NCI-H2196 (cell line): ENCODE measurements around the gene MADCAM1.
"Not testable (repeated sequence)": the region's sequence is repeated elsewhere in the genome, so short reads cannot be mapped to it uniquely, and the experiment has no call there.

Experiments
- DNase-seq: peaks from one replicate; lab custom pipeline; 2025; ENCODE audit not compliant: unreplicated experiment; lab: John Stamatoyannopoulos, UW

Gene MADCAM1

GRCh38 chr19:465056-465816 is 31.1 kb upstream of the MADCAM1 start:
- no peak for DNase-seq

GRCh38 chr19:467554-467953 is 28.7 kb upstream of the MADCAM1 start:
- DNase-seq, result no peak

DNA sequence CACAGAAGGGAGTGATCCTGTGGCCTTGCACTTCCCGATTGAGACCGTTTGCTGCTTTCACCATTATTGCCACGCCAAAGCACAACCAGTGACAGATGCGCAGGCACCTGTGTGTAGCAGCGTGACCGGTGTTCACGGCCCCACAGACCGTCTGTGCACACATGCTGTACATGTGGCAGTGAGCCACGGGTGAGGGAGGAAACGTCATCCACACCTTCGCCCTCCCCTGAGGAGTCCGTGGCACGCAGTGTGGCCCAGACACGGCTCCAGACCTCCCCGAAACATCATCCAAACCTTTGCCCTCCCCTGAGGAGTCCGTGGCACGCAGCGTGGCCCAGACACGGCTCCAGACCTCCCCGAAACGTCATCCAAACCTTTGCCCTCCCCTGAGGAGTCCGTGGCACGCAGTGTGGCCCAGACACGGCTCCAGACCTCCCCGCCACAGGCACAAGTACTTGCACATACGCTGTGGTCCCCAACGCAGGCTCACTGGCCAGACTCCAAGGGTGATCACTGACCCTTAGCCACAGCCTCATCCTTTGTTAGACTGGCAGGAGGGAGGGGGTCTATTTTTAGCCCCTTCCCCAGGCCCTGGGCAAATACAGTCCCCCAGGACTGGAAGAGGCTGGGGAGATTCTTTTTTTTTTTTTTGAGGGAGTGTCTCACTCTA is 27.6 kb upstream of the MADCAM1 start:
- no peak for DNase-seq

DNA sequence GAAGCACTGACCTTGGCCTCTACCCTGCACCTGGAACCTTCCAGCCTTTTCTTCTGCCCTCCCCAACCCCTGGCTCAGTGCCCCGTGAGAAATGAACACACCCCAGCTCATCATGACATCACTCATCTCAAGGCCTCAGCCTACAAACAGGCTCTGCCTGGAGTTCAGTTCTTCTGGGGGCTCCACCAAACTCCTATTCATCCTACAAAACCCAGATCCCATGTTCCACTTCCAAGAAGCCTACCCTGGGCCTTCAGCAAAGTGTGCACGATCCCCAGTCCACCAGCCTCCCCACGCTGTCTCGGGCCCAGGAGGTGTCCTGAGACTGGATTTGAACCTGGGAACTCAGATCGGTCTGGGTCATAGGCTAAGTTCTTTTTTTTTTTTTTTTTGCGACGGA is 26.5 kb upstream of the MADCAM1 start:
- no peak for DNase-seq

DNA sequence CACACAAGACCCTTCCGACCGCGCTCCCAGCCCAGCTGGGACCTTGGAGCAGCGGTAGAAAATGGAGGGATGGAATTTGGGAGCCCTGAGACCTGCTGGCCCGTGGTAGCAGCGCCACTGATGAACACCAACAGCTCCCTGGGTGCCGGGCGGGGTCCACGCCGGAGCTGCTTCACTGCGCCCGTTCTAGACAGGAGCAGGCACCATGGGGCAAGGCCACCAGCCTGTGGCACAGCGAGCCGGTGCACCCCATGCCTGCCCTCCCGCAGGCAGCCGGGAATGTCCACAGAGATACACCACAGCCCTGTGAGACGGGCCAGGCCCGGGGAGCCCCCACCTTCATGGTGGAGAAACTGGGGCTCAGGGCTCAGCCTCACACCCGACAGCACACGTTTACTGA is 25.6 kb upstream of the MADCAM1 start:
- DNase-seq, result no peak

GRCh38 chr19:472005-472858 is 24.1 kb upstream of the MADCAM1 start:
- no peak for DNase-seq

DNA sequence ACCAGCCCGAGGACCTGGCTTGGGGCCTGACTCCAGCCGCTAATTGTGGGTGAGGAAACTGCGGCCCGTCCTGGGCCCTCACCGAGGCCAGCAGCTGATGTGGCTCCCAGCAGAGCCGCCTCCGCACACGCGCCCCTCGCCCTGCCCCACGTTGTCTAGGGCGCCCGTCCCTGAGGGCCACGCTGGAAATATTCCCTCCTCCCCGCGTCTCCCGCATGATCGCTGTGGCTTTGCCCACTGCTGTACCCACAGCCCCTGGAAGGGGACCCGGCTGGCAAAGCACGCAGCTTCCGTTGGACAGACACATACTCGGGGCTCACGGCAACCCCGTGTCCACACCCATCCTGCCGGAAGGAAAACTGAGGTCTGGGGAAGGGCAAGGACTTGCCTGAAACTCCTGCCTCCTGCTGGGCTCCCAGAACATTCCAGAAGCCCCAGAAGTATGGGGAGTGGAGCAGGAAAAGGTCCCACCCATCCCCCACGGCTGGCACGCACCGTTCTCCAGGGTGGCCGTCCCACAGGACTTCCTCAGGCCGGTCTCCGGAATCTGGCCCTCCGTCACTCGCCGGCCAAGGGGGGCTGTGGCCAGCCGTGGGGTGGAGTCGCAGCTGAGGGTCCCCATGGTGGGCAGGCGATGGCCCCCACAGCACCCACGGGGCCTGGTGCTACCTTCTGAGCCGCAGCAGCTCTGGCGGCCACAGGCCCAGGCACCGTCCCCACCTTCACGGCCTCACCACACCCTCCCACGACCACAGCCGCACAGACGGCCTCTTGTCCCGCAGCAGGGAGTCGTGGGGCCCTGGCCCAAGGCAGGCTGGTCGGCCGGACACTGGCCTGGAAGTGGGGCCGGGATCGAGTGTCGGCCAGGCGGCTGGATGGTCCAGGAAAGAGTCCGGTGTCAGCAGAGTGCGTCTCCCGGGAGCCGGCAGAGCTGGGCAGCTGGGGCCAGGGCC is 21.9 kb upstream of the MADCAM1 start:
- DNase-seq, result no peak

DNA sequence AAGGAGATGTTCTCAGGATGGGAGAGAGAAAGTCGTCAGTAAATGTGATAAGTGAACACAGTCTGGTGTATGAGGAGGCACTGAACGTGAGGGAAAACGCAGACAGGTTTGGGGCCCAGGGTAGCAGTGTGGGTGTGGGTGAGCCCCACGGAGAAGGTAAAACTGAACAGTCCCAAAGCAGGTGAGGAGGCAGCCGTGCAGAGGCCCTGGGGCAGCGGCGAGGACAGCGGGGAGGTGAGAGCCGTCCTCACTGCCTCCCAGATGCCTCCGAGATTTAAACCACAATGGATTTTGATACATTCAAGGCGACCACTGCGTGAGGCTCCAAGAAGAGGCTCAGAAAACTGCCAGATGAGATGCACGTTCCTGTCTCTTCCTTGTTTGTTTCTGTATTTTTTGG is 20.9 kb upstream of the MADCAM1 start:
- no peak for DNase-seq

DNA sequence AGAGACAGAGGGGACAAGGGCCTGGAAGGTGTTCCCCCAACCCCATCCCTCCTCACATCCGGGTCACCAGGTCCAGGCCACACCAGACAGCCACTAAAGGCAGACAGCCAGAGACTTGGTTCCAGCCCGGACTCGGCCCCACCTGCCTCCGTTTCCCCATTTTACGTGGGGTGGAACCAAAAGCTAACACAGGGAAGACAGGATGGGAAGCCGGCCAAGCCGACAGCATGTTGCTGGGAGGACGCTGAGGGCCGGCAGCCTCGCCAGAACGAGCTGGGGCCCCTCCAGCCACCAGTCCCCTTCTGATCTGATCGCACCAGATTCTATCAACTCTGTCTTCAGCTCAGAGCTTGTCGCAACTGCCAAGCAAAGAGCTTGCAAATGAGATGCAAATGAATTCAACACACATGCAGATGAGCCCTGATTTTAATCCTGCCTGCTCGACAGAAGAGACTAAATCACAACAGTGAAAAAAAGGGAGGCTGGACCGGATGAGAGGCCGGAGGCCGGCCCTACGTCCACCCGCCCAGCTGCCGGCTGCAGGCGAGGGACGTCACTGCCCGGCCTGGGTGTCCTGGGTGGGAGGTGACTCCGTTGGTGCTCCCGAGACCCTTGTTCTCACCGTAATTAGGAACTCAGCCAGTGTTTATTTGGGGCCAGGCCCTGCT is 17.9 kb upstream of the MADCAM1 start:
- DNase-seq, result no peak

DNA sequence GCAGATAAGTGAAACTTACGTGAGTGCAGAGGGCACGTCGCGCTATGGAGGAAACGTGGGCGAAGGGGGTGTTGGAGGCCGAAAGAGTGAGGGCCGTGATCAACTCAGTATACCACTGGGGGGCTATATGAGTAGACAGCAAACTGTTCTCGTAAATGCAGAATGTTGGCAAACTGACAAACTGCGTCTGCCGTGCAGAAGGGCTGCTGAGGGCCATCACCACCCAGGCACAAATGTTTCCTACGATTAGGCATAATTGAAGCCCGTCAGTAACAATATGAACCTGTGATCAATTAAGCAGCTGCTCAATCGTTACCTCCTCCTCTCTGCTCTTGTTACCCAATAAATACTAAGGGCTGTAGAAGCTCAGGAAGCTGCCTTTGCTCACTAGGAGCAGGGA is 17.3 kb upstream of the MADCAM1 start:
- DNase-seq, result no peak

GRCh38 chr19:480016-480855 is 16.1 kb upstream of the MADCAM1 start:
- peak; percentile 81 for DNase-seq

- not testable (repeated sequence) for DNase-seq
Measured at GRCh38 chr19:481100-481499, 15.2 kb upstream of the MADCAM1 start.

DNA sequence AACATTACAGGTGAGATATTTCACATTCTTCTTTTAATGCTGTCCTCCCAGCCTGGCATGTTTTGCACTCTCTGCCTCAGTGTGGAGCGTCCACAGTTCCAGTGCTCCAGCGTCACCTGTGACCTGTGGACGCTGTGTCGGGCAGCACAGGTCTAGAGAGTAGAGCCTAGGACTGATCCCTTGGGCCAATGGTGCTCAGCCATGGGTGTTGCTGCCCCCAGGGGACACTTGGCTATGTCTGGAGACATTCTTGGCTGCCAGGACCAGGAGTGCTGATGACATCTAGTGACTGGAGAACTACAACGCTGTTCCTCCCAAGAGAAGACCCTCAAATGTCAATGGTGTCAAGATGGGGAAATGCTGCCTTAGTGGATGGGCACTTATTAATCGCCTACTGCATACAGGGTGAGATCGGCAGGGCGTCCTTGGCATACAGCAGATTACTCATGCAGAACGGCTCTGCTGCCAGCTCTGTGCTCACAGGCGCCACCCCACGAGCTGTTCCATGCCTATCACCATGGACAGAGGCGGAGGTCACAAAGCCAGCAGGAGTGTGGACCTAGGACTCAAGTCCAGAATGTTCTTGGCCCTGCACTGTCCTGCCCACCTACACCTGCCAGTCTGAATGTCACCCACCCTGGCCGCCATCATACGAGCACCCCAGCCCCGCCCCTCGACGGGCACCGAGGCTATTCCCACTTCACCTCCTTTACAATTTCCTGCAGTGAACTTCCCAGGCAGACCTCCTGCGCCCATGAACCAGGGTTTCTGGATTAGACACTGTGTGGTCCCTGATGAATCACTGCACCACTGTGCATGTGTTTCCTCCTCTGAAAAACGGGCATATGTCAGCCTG is 13.9 kb upstream of the MADCAM1 start:
- no peak for DNase-seq

GRCh38 chr19:483332-484072 is 12.8 kb upstream of the MADCAM1 start:
- no peak for DNase-seq

DNA sequence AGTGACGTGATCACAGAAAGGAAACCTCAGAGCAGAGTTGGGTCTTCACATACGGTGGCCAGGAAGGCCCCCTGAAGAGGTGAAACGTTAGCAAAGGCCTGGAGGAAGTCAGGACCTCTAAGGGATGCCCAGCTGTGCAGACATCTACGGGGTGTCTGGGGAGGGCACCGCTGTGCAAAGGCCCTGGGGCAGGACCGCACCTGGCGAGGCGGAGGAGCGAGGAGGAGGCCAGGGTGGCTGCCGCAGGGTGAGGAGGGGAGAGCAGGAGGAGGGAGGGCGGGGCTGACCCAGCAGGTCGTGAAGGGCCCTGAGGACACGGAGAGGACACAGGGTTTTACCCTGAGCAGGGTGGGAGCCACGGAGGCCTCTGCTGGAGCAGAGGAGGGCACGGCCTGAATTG is 11.8 kb upstream of the MADCAM1 start:
- no peak for DNase-seq

DNA sequence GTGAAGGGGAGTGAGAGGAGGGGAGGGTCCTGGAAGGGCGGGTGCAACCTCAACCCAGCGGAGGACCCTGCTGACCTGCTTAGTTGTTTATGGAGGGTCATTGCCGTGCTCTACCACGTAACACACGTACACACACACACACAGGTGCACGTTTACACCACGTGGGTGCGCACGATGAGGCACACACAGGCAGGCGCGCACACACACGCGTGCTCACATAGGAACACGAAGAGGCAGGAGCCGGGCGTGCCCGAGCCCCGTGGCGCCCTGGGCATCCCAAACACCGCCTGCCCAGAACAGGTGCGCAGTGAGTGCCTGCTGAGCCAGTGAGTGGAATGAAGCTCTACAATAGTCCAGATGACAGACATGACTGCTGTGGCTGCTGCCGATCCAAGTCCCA is 11.2 kb upstream of the MADCAM1 start:
- DNase-seq, result no peak

GRCh38 chr19:485583-486236 is 10.6 kb upstream of the MADCAM1 start:
- DNase-seq, result no peak
